ENCODE data around the gene ARRB2.

- TF ChIP-seq CTCF (IDR thresholded peaks at IDR 0.05) (no peak), POLR2A (IDR thresholded peaks at IDR 0.05) (no peak)
Measured at GRCh38 chr17:4703330-4703691, 7.1 kb upstream of the ARRB2 start.

All from thyroid gland (tissue), 4 donors.